Caco-2 (cell line): ENCODE data around the gene CRELD2. TPM values are rescaled to one million over a fixed set of nuclear protein-coding genes. Genes with fewer than 3 reads are reported as not detected.

Experiments used
- BruUV-seq: library from RNA; stranded (reverse); fragments of 400-500 nt; replicated peaks from 2 replicates; lab custom pipeline; 2021; lab: Mats Ljungman, UMichigan
- CTCF ChIA-PET: fragments of 300-600 bp; sonication (Branson Sonifier 250); formaldehyde crosslinking; loops from one replicate; lab custom pipeline; 2022; ENCODE audit warnings: antibody characterized with exemption; lab: Charles Lee
- POLR2A ChIA-PET: fragments of 300-600 bp; sonication (Branson Sonifier 250); formaldehyde crosslinking; loops from one replicate; lab custom pipeline; 2022; ENCODE audit warnings: antibody characterized with exemption; lab: Charles Lee
- DNase-seq, 2 experiments: peaks; one replicate each; pipeline versions ENCODE4 v3.0.0 to v3.0.0-alpha.2; 2020 to 2022
- H3K27me3 ChIP-seq: replicated peaks from 2 replicates; pipeline ENCODE4 v1.6.0; 2011; ENCODE audit warnings: low read length; ENCODE audit not compliant: control insufficient read depth, insufficient read depth
- H3K36me3 ChIP-seq: 2 replicates; pipeline ENCODE4 v1.5.1; 2011; ENCODE audit warnings: low read length; ENCODE audit not compliant: control insufficient read depth, insufficient read depth
- H3K4me1 ChIP-seq: fragments of 250-450 bp; sonication (Bioruptor Pico); 2 replicates; pipeline ENCODE4 v1.5.1; 2020; ENCODE audit warnings: mild to moderate bottlenecking
- H3K4me3 ChIP-seq: 2 replicates; pipeline ENCODE4 v1.5.1; 2011; ENCODE audit warnings: low read depth, mild to moderate bottlenecking, control low read depth, low read length
- H3K9me3 ChIP-seq: fragments of 250-450 bp; sonication (Bioruptor Pico); 2 replicates; pipeline ENCODE4 v1.5.1; 2020; ENCODE audit warnings: mild to moderate bottlenecking, moderate library complexity
- H3K27ac Mint-ChIP-seq: one replicate; pipeline ENCODE4 v1.8.0; 2022; ENCODE audit warnings: mixed read lengths; ENCODE audit not compliant: unreplicated experiment
- H3K27me3 Mint-ChIP-seq: one replicate; pipeline ENCODE4 v1.8.0; 2022; ENCODE audit warnings: mixed read lengths; ENCODE audit not compliant: insufficient read depth, unreplicated experiment
- H3K36me3 Mint-ChIP-seq: one replicate; pipeline ENCODE4 v1.8.0; 2022; ENCODE audit warnings: mild to moderate bottlenecking, mixed read lengths; ENCODE audit not compliant: insufficient read depth, unreplicated experiment
- H3K4me1 Mint-ChIP-seq: one replicate; pipeline ENCODE4 v1.8.0; 2022; ENCODE audit warnings: low read depth, mixed read lengths; ENCODE audit not compliant: unreplicated experiment
- H3K4me3 Mint-ChIP-seq: one replicate; pipeline ENCODE4 v1.8.0; 2022; ENCODE audit warnings: mild to moderate bottlenecking, moderate library complexity, mixed read lengths; ENCODE audit not compliant: unreplicated experiment
- H3K9me3 Mint-ChIP-seq: one replicate; pipeline ENCODE4 v1.8.0; 2022; ENCODE audit warnings: mixed read lengths; ENCODE audit not compliant: unreplicated experiment
- intact Hi-C: fragments of 100-400 bp; cut with micrococcal nuclease; formaldehyde crosslinking; loops from one replicate; pipeline ENCODE4 v1.10.0; 2022; ENCODE audit not compliant: unreplicated experiment
- total RNA-seq: library from RNA; stranded (reverse); gene quantifications from 2 replicates; pipeline ENCODE4 v1.2.3, GENCODE V29; 2022
- TF ChIP-seq, protein P1 (sequence below), 2 experiments: fragments of 200-600 bp in 1 of 2; IDR thresholded peaks; 1 replicate in 1 of 2; 2 replicates in 1 of 2; pipeline versions ENCODE4 v1.5.1 to v1.8.0; 2011 to 2022; ENCODE audit warnings: antibody characterized with exemption in 1 of 2, control low read depth in 1 of 2, inconsistent platforms in 1 of 2, low read depth in 1 of 2, low read length in 1 of 2, mild to moderate bottlenecking in 1 of 2, moderate library complexity in 1 of 2; ENCODE audit not compliant: insufficient read depth in 1 of 2, severe bottlenecking in 1 of 2, unreplicated experiment in 1 of 2

The CRELD2 gene
- total RNA-seq, 1 experiment from 2014 or later: 43.3 TPM

DNA sequence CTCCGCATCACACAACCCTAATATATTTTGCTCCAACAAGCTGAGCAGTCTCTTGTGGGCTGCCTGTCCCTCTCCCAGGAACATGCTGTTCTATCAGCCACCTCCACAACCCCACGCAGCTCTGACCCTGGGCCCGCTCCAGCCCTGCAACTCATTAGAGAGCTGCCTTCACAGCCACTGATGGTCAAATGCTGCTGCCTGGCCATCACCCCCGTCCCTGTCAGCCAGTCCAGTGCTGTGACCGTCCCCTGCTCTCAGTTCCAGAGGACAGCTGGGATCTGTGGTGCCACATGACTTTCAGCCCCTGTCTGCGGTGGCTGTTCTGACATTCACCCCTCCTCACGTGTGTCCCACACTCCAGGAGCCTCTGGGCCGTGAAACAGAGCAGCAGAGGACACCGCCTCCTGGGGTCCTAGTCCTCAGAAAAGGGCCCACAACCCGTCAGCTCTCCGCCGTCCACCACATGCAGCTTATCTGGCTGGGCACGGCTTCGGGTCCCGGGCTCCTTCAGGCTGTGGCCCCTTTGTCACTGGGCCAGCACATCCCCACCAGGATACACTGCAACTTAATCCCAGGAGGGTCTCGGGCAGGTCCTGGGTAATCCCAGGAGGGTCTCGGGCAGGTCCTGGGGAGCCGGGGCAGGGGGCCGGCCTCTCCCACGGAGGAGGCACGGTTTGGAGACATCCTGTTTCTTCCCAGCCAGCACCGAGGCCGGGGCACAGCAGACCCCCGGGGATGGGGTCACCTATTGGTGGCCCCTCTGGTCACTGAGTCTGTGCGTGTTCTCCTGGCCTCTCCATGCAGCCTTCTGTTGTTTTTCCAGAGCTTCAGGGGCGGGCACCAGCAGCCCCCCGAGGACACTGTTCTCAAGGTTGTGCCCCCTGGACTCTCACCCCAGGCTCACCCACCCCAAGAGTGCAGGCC is 15.1 kb downstream of the CRELD2 start:
- Histone ChIP-seq H3K4me3 (no peak overlapping the region), H3K9me3 (no peaks in the 10 kb centered on the region), H3K27me3 (no peaks in the 10 kb centered on the region), H3K4me1 (peaks cover 6% of the 10 kb centered on the region), H3K36me3 (no peaks in the 10 kb centered on the region)
- DNase-seq: no peak
- Mint-ChIP-seq H3K9me3 (no peaks in the 10 kb centered on the region), H3K27ac (no peak overlapping the region), H3K4me3 (no peak overlapping the region), H3K36me3 (peaks cover 6% of the 10 kb centered on the region), H3K4me1 (no peaks in the 10 kb centered on the region), H3K27me3 (no peaks in the 10 kb centered on the region)
- no TSS peak for BruUV-seq
- intact Hi-C loops: no loop called here
- POLR2A ChIA-PET: no interaction called here
- CTCF ChIA-PET: interaction anchor here (1.1 to 1.2 kb wide), 2 partner anchors 13 to 94 kb away, joined by 3 to 4 read pairs; no protein-coding TSS in a partner anchor
- TF ChIP-seq, protein P1, sequence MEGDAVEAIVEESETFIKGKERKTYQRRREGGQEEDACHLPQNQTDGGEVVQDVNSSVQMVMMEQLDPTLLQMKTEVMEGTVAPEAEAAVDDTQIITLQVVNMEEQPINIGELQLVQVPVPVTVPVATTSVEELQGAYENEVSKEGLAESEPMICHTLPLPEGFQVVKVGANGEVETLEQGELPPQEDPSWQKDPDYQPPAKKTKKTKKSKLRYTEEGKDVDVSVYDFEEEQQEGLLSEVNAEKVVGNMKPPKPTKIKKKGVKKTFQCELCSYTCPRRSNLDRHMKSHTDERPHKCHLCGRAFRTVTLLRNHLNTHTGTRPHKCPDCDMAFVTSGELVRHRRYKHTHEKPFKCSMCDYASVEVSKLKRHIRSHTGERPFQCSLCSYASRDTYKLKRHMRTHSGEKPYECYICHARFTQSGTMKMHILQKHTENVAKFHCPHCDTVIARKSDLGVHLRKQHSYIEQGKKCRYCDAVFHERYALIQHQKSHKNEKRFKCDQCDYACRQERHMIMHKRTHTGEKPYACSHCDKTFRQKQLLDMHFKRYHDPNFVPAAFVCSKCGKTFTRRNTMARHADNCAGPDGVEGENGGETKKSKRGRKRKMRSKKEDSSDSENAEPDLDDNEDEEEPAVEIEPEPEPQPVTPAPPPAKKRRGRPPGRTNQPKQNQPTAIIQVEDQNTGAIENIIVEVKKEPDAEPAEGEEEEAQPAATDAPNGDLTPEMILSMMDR (IDR thresholded peaks at IDR 0.05; ENCODE audit: insufficient read depth in 1 of 2, low read depth in 1 of 2, low read length in 1 of 2, severe bottlenecking in 1 of 2, unreplicated experiment in 1 of 2): no peak

DNA sequence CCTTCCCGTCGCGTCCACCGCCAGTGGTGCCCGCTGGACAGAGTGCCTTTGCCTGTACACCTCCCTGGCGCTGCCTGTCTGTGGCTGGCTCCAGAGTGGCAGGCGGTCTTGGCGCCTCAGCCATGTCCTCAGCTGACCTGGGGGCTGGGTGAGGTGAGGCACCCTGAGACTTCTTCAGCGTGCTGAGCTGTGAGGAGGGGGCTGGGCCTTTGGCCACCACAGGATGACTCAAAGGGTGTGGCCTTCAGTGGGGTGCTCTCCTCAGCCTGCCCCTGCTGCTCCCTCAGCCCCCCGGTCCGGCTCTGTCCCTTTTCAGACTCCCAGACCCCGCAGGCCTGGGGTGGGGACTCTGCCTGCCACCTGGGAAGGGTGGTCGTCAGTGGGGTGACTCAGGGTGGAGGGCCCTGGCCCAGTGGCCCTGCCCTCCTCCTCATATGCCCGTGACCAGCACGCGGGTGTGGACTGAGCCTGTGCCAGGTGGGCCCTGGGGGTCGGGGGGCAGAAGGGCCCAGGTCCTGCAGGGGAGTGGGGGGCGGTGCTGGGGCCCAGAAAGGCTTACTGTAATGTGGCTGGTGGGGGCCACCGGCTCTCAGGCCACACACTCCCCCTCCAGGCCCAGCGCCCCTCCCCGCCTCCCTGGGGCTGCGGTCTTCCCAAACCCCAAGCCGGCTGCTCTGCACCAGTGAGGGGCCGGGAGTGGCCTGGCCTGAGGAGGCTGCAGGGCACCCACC is 15.9 kb downstream of the CRELD2 start:
- H3K36me3 Mint-ChIP-seq: peaks cover 6% of the 10 kb centered on the region
- no peaks in the 10 kb centered on the region for H3K27me3 ChIP-seq
- no TSS peak for BruUV-seq
- no peak overlapping the region for H3K4me3 Mint-ChIP-seq
- H3K9me3 Mint-ChIP-seq: no peaks in the 10 kb centered on the region
- TF ChIP-seq, protein P1 (IDR thresholded peaks at IDR 0.05; ENCODE audit: insufficient read depth in 1 of 2, low read depth in 1 of 2, low read length in 1 of 2, severe bottlenecking in 1 of 2, unreplicated experiment in 1 of 2): no peak
- POLR2A ChIA-PET: no interaction called here
- H3K4me1 Mint-ChIP-seq: no peaks in the 10 kb centered on the region
- CTCF ChIA-PET: interaction anchor here (0.6 kb wide), 1 partner anchor 18 kb away, joined by 3 read pairs; no protein-coding TSS in a partner anchor
- no peak overlapping the region for H3K4me3 ChIP-seq
- intact Hi-C loops: no loop called here
- H3K9me3 ChIP-seq: no peaks in the 10 kb centered on the region
- H3K4me1 ChIP-seq: peaks cover 6% of the 10 kb centered on the region
- H3K27ac Mint-ChIP-seq: no peak overlapping the region
- H3K36me3 ChIP-seq: no peaks in the 10 kb centered on the region
- DNase-seq: no peak
- H3K27me3 Mint-ChIP-seq: no peaks in the 10 kb centered on the region

DNA sequence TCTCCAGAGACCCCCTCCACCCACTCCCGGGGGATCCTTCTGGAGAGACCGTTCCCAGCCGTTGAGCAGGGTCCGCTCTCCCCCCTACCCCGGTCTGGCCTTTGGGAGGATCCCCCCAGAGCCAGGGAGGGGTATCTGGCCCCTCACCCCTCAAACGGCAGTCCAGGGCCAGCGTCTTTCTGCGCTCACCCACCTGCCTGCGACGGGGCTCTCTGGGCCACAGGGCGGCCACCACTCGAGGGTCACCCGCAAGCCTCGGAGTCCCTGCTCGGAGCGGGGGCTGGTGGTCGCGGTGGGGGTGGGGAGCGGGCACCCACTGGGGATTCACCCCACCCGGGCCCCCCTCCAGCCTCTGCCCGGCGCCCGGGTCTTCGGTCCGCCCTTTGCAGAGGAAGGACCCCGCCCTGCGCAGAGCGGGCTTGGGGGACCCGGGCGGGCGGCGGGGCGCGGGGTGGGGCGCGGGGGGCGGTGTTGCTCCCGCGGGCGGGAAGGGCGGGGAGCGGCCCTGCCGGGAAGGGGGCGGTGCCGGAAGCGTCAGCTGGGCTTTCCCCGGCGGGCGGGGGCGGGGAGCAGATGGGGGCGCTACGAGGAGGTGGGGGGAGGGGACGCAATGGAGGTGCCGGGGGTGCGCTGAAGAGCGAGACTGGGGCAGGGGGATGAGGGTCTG is 16.6 kb downstream of the CRELD2 start:
- DNase-seq: no peak
- Mint-ChIP-seq H3K36me3 (peaks cover 6% of the 10 kb centered on the region), H3K4me3 (no peak overlapping the region), H3K27ac (no peak overlapping the region), H3K27me3 (no peaks in the 10 kb centered on the region), H3K9me3 (no peaks in the 10 kb centered on the region), H3K4me1 (no peaks in the 10 kb centered on the region)
- H3K4me1 ChIP-seq: peaks cover 6% of the 10 kb centered on the region
- no TSS peak for BruUV-seq
- ChIA-PET POLR2A (no interaction called here), CTCF (no interaction called here)
- no peak overlapping the region for H3K4me3 ChIP-seq
- no peaks in the 10 kb centered on the region for H3K9me3 ChIP-seq
- H3K36me3 ChIP-seq: no peaks in the 10 kb centered on the region
- TF ChIP-seq, protein P1 (IDR thresholded peaks at IDR 0.05; ENCODE audit: insufficient read depth in 1 of 2, low read depth in 1 of 2, low read length in 1 of 2, severe bottlenecking in 1 of 2, unreplicated experiment in 1 of 2): no peak
- no peaks in the 10 kb centered on the region for H3K27me3 ChIP-seq
- intact Hi-C loops: no loop called here
